Stomach smooth muscle (tissue), 2 donors: ENCODE results near the gene PBX4.

Source experiments
- H3K27ac ChIP-seq: one replicate; pipeline ENCODE4 v1.7.0; 2013; ENCODE audit warnings: mild to moderate bottlenecking, low read length, inconsistent platforms
- H3K27me3 ChIP-seq, 2 donors: one replicate each; pipeline ENCODE4 v1.7.0; 2013; ENCODE audit warnings: low read length in 2 of 2; ENCODE audit not compliant: insufficient read depth in 2 of 2, control insufficient read depth in 1 of 2
- H3K36me3 ChIP-seq, 2 donors: one replicate each; pipeline ENCODE4 v1.7.0; 2013; ENCODE audit warnings: low read length in 2 of 2; ENCODE audit not compliant: control insufficient read depth in 2 of 2, insufficient read depth in 2 of 2
- H3K4me1 ChIP-seq: one replicate; pipeline ENCODE4 v1.7.0; 2013; ENCODE audit warnings: low read length; ENCODE audit not compliant: control insufficient read depth, insufficient read depth
- H3K4me3 ChIP-seq, 2 donors: one replicate each; pipeline ENCODE4 v1.7.0; 2013; ENCODE audit warnings: low read length in 2 of 2
- H3K9ac ChIP-seq, 2 donors: one replicate each; pipeline ENCODE4 v1.7.0; 2013; ENCODE audit warnings: low read length in 2 of 2, mild to moderate bottlenecking in 1 of 2
- H3K9me3 ChIP-seq, 2 donors: one replicate each; pipeline ENCODE4 v1.7.0; 2013; ENCODE audit warnings: low read length in 2 of 2; ENCODE audit not compliant: control insufficient read depth in 2 of 2
- donor health status: healthy.
- donor health status: Pancreatic carcinoma.

The PBX4 gene

GRCh38 chr19:19634516-19635312, 16.2 kb upstream of the PBX4 start:
- H3K27me3 ChIP-seq: peaks cover 0 to 4% of the 10 kb centered on the region in 2 donors
- no peaks in the 10 kb centered on the region for H3K4me1 ChIP-seq
- H3K4me3 ChIP-seq: no peak overlapping the region
- no peaks in the 10 kb centered on the region for H3K9me3 ChIP-seq
- peaks cover 0 to 2% of the 10 kb centered on the region in 2 donors for H3K36me3 ChIP-seq
- H3K9ac ChIP-seq: no peak overlapping the region
- H3K27ac ChIP-seq: no peak overlapping the region

DNA sequence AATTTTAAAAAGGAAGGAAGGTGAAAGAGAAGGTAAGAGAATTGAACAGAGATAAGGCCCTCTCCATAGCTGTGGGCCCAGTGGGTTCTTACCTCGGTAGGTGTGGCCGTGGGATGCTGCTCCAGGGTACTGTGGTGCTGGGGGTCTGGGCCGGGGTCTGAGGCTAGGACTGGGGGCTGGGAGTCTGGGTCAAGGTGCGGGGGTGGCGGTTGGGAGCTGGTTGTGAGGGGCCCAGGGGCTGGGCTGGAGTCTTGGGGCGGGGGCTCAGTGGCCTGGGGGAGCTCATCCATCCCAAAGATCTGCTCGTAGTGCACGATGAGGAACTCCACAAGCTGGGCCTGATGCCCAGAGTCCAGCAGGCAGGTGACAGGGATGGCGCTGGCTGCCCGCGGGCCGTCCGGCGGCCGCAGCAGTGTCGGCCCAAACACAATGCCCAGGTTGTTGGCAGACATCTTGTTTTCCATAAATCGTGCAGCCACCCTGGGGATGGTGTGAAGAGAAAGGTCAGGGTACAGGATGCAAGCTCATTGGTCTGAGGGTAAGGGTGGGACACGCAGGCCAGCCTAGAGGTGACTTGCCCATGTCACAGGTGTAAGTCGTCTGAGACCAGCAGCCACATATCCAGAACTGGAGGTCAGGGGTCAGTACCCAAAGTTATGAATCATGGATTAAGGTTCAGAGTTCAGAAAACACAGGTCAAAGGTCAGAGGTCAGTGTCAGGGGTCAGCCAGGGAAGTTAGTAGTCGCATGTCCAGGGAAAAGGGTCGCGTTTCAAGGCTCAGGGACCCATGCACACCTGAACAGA, 15.4 kb upstream of the PBX4 start:
- Histone ChIP-seq H3K36me3 (peaks cover 0 to 2% of the 10 kb centered on the region in 2 donors), H3K4me1 (no peaks in the 10 kb centered on the region)

DNA sequence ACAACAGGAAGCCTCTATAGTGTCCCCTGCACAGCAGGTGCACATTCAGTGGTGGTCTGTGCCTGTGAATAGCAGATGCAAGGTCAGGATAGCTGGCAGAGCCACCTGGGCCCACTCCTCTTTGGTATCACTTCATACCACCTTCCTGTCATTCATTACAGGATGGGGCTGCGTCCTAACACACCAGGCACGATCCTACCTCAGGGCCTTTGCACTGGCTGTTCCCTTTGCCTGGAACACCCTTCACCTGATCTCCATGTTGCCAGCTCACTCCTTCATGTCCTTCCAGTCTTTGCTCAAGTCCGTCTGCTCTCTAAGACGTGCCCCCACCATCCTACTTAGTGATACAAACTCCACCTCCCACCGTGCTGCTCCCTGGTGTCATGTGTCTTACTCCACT, 14.2 kb upstream of the PBX4 start:
- Histone ChIP-seq H3K27me3 (peaks cover 3 to 16% of the 10 kb centered on the region in 2 donors), H3K36me3 (peaks cover 0 to 2% of the 10 kb centered on the region in 2 donors), H3K27ac (no peak overlapping the region), H3K4me1 (peaks cover 7% of the 10 kb centered on the region), H3K4me3 (no peak overlapping the region), H3K9ac (no peak overlapping the region), H3K9me3 (no peaks in the 10 kb centered on the region)

More for the DNA sequence above, 15.4 kb upstream of the PBX4 start:
- Histone ChIP-seq H3K4me3 (no peak overlapping the region), H3K9ac (no peak overlapping the region), H3K27ac (no peak overlapping the region), H3K9me3 (no peaks in the 10 kb centered on the region), H3K27me3 (peaks cover 0 to 4% of the 10 kb centered on the region in 2 donors)

DNA sequence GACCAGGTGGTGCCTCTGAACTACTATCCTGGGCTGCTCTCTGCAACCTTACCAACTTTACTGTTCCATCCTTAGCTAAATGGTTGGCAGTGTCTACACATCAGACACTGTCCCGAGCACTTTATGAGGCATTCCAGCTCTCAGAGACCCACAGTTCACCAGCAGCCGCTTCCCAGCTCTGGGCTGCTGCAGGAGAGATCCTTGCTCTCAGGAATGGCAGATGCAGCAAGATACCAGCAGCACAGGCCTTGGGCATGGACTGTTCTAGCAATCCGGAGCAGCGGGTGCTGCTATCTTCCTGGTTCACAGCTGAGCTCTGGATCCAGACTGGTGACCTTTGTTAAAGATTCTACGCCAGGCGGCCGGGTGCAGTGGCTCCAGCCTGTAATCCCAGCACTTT, 12.9 kb upstream of the PBX4 start:
- Histone ChIP-seq H3K4me3 (no peak overlapping the region), H3K9me3 (no peaks in the 10 kb centered on the region), H3K27ac (no peak overlapping the region), H3K36me3 (peaks cover 0 to 2% of the 10 kb centered on the region in 2 donors), H3K9ac (no peak overlapping the region), H3K27me3 (peaks cover 9 to 21% of the 10 kb centered on the region in 2 donors), H3K4me1 (peaks cover 7% of the 10 kb centered on the region)

DNA sequence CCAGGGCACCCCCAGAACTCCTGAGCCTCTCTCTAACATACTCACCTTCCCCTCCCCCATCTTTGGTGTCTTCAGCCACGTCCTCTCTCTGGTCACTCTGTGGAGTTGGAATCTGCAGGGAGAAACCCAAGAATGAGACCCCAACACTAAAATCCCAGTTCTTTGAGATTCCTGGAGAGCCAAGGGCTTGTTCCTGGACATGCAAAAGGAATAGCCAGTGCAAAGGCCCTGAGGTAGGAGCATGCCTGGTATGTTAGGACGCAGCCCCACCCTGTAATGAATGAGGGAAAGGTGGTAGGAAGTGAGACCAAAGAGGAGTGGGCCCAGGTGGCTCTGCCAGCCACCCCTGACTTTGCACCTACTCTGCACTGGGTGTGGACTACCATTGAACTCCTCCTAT, 11.9 kb upstream of the PBX4 start:
- no peak overlapping the region for H3K9ac ChIP-seq
- H3K9me3 ChIP-seq: no peaks in the 10 kb centered on the region
- peaks cover 7% of the 10 kb centered on the region for H3K4me1 ChIP-seq
- peaks cover 9 to 21% of the 10 kb centered on the region in 2 donors for H3K27me3 ChIP-seq
- H3K36me3 ChIP-seq: peaks cover 0 to 2% of the 10 kb centered on the region in 2 donors
- H3K4me3 ChIP-seq: no peak overlapping the region
- no peak overlapping the region for H3K27ac ChIP-seq

DNA sequence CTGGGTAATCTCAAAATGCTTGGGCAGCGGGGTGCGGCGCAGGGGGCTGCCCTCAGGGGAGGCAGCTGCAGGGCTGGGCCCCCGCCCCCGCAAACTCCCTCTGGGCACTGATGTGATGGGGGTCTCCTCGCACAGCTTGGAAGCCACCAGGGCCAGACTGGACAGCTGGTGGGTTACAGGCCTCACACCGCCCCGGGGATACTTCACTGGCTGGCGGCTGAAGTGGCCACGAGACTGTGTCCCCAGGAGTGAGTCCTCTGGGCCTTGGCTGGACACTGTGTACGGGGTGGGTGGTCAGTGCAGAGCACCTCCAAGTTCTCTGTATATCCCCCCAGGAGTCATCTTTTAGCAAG, 11.6 kb upstream of the PBX4 start:
- Histone ChIP-seq H3K9me3 (no peaks in the 10 kb centered on the region), H3K9ac (no peak overlapping the region), H3K4me3 (no peak overlapping the region), H3K27ac (no peak overlapping the region), H3K27me3 (peaks cover 9 to 21% of the 10 kb centered on the region in 2 donors), H3K36me3 (peaks cover 0 to 2% of the 10 kb centered on the region in 2 donors), H3K4me1 (peaks cover 7% of the 10 kb centered on the region)

GRCh38 chr19:19628501-19629134, 10.1 kb upstream of the PBX4 start:
- H3K9me3 ChIP-seq: no peaks in the 10 kb centered on the region
- no peak overlapping the region for H3K9ac ChIP-seq
- H3K36me3 ChIP-seq: no peaks in the 10 kb centered on the region
- no peak overlapping the region for H3K4me3 ChIP-seq
- H3K27ac ChIP-seq: no peak overlapping the region
- peaks cover 7% of the 10 kb centered on the region for H3K4me1 ChIP-seq
- H3K27me3 ChIP-seq: peaks cover 9 to 21% of the 10 kb centered on the region in 2 donors

GRCh38 chr19:19627621-19628500, 9.4 kb upstream of the PBX4 start, which contains the start of gene LPAR2:
Gene LPAR2, minus strand, starts transcription at chr19:19628220. Its CDS starts 945 bp downstream, at chr19:19627275.
- Histone ChIP-seq H3K4me3 (peak within 1 kb of the TSS in 1 of 2 donors; percentile 52), H3K27ac (no peak within 1 kb of the TSS), H3K36me3 (no peaks in the 10 kb centered on the region), H3K9ac (no peak within 1 kb of the TSS), H3K9me3 (no peaks in the 10 kb centered on the region), H3K4me1 (peaks cover 7% of the 10 kb centered on the region), H3K27me3 (peaks cover 9 to 21% of the 10 kb centered on the region in 2 donors)

DNA sequence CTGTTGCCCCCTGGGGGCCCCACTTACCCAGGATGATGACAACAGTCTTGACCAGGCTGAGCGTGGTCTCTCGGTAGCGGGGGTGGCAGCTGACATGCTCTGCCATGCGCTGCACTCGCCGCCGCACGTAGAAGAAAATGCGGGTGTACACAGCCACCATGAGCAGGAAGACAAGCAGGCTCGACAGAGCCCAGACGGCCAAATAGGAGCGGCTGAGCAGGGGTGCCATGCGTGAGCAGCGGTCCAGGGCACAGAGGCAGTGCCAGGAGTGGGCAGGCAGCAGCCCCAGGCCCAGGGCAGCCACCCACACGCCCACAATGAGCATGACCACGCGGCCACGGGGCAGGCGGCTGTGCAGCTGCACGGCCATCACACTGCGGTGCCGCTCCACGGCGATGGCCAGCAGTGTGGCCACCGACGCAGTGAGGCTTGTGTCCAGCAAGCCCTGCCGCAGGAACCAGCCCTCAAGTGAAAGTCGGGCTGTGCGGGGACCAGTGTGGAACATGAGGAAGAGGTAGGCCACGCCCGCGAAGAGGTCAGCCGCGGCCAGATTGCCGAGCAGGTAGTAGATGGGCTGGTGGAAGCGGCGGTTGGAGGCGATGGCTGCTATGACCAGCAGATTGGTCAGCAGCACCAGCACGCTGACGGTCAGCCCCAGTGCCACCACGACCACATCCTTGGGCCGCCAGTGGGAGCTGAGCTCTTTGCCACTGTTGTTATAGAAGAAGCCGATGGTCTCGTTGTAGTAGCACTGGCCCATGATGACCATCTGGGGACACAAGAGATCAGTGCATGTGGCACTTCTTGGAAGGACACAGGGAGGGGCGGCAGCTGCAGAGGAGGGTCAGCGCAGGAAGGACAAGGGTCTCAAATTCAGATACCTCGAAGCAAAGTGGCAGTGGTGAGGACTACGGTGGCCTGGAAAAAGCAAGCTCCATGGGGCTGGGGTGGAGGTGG, 8.3 kb upstream of the PBX4 start:
- Histone ChIP-seq H3K27me3 (peaks cover 9 to 21% of the 10 kb centered on the region in 2 donors), H3K9ac (no peak overlapping the region), H3K27ac (no peak overlapping the region), H3K9me3 (no peaks in the 10 kb centered on the region), H3K4me1 (peaks cover 7% of the 10 kb centered on the region), H3K4me3 (no peak overlapping the region), H3K36me3 (no peaks in the 10 kb centered on the region)
